HPDE6-E6E7 (cell line): Measurements from ENCODE around the gene TCTN1.
A peak's percentile ranks its signal among the peaks of the same experiment; 100 is the strongest.
"Not testable (repeated sequence)": the region's sequence is repeated elsewhere in the genome, so short reads cannot be mapped to it uniquely, and the experiment has no call there.

Experiments used
- DNase-seq: peaks from one replicate; pipeline ENCODE4 v3.0.0; 2011; ENCODE audit warnings: missing footprints; ENCODE audit errors: extremely low spot score

Gene TCTN1

DNA sequence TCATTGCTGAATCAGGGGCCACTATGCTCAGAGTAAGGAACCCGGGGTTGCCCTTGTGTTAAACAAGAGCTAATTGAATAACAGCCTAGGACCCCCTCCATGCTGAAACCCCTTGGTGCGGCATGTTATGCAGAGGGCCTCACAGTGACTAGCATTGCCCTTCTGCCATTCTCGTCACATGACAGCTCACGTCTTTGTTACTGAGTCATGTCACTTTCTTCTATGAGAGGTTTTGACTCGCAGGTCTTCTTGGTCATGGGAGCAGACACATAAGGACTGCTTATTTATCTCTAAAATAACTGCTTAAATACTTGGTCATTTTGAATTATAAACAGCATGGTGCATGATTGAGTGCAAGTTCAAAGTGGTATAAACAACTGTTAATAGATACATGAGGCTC lies 24.9 kb downstream of the TCTN1 start:
- DNase-seq, result no peak

DNA sequence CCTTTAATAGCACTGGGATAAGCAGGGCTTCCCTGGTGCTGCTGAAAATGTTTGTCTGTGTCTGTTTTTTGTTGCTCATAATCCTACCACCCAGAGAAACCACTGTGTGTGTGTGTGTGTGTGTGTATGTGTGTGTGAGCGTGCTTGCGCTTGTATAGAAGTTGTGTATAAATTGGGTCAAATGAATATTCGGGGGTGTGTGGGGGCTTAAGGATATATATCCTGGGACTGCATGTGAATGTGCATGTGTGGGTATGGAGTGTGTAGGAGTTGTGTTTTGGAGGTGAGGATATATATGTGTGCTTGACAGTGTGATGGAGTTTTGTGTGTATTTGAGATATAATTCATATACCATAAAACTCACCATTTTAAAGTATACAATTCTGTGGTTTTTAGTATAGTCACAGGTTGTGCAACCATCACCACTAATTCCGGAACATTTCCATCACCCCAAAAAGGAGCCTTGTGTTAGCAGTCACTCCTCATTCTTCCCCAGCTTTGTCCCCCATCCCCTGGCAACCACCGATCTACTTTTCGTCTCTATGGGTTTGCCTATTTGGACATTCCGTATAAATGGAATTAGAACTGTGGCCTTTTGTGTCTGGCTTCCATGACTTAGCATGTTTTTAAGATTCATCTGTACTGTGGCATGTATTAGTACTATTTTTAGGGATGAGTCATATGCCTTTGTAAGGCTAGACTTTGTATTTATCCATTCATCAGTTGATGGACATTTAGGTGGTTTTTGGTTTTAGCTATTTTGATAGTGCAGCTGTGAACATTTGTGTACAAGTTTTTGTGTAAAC lies 25.6 kb downstream of the TCTN1 start:
- DNase-seq, result peak; percentile 8

DNA sequence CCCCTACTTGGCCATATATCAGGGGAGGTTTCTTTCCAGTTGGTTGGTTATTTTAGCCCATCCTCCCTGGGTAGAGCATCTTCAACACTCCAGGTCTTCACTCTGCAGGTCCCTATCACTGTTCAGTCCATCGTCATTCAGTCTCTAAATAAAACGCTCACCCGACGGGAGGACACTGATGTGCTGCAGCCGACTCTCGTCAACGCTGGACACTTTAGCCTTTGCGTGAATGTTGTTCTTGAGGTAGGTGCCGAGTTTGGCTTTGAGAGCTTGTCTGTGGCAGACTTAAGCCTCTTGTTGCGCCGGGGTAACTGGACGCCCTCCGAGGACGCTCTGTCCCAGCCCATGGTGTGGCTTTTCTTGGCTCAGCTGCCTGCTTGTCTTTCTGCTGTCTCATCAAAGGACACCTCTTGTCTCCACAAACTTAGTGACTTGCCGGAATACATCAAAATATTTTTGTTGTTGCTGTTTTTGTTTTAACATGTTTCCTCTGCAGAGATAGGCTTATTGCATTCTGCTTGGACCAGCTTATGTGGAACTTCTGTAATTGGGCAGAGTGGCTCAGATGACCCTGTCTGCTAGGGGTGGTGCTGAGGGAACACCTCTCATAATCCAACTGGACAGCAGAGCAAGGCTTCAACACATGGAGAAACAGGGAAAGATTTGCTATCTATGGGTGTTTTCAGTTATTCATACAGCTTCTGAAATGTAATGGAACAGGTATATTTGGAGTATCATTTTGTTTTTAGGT lies 26.5 kb downstream of the TCTN1 start:
- DNase-seq, result no peak

DNA sequence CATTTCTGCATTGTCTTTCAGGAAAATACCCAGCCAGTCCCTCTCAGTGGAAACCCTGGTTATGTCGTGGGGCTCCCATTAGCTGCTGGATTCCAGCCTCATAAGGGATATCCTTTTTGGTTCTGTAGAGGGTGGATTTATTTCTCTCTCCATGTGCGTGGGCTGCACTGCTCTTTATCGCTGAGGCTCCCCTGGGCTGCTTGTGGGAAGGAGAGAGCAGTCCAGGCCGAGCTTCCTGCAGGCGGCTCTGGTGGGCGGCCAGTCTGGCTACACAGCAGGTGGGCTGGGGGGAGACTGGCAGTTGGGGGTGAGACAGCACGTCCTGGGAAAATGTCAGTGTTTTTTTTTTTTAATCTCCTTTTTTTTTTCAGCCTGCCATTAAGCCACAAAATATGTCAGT lies 27.6 kb downstream of the TCTN1 start:
- DNase-seq, result no peak

DNA sequence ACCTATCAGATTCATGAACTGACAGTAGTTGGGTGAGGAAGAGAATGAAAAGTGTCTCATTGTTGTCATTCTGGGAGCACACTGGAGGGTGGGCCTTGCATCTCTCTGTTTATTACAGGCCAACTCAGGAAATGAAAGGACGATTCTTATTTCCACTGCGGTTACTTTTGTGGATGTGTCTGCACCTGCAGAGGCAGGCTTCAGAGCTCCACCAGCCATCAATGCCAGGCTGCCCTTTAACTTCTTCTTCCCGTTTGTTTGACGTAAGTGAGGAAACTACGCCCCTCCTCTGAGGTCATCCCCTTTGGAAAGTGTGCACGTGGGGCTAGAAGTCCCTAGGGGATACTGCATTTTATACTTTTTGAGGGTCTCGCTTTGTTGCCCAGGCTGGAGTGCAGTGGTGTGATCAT lies 33.7 kb downstream of the TCTN1 start:
- DNase-seq, result no peak

DNA sequence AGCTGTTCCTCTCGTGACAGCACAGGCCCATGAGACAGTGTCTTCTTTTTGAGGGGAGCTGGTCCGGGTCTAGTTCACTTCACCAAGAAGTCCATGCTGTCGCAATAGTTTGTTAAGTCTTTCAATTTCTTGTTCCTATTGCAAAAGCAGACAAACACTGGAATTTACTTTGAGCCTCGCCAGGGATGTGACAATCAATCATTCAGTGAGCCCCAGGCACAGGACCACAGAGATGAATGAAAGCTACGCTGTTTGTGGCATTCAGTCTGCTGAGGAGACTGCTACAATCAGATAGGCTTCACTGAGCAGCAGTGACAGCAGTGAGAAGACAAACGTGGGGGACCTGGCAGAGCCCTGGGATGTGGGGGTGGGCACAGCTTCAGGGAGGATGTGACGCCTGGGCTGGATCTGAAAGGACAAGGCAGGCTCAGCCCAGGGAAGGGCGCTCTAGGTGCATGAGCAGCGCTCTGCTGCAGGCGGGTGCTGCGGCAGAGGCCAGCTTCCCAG lies 35.5 kb downstream of the TCTN1 start:
- DNase-seq, result no peak

- not testable (repeated sequence) for DNase-seq
These were observed 40.3 kb downstream of the TCTN1 start for GRCh38 chr12:110654238-110654637.

GRCh38 chr12:110656071-110656655 lies 42.2 kb downstream of the TCTN1 start:
- DNase-seq, result no peak

DNA sequence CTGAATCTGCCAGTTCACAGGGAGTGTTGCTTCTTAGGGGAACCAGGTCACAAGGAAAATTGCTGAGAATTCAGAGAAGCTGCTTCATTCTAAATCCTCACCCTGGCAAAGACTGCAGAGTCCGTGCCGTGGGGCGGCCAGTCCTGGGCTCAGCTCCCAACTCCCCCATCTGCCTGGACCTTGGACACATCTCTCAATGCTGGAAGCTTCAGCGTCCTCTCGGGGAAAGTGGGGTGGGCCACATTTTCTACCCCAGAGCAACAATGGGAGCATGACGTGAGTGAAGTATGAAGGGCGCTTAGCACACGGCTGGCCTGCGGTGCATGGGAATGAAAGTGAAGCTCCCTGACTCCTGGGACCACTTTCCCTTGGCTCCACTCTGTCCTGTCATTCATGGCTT lies 43.8 kb downstream of the TCTN1 start:
- DNase-seq, result no peak

- DNase-seq, result no peak
These were observed 44.3 kb downstream of the TCTN1 start for GRCh38 chr12:110658242-110658641.

- DNase-seq, result no peak
These were observed 44.9 kb downstream of the TCTN1 start for GRCh38 chr12:110658878-110659277.

GRCh38 chr12:110661337-110661972 lies 47.5 kb downstream of the TCTN1 start:
- DNase-seq, result no peak

- no peak for DNase-seq
These were observed 53.0 kb downstream of the TCTN1 start for GRCh38 chr12:110666892-110667291.

GRCh38 chr12:110667671-110668070 lies 53.7 kb downstream of the TCTN1 start:
- DNase-seq, result no peak

DNA sequence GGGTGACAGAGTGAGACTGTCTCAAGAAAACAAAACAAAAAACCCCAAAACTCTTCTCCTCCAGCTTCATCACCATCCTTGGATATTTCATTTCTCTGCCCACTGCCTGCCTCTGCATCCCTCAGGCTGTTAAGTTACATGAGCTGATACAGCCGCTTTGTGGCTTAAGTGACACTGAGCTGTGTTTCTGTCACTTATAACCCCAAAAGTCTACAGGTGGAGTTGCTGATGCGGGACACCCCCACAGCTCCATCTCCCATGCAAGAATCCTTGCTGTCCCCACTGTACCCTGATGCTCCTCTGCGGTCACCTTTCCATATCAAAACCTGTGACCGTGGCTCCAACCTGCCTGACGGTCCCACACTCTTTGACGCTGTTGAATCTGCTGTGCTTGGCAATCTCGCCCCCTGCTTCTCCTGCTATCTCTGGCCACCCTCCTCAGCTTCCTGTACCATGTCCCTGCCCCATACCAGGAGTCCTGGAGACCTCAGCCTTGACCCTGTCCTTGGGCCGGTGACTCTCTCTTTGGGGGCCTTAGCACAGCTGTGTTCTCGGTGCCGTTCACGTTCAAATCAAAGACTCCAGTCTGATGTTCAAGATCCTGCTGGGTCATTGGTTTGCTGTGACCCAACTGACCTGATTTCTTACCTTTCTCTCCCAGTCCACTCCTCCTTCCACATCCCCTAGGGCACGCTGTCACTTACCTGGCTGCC lies 54.7 kb downstream of the TCTN1 start:
- DNase-seq, result no peak

- no peak for DNase-seq
These were observed 55.2 kb downstream of the TCTN1 start for GRCh38 chr12:110669193-110669502.

DNA sequence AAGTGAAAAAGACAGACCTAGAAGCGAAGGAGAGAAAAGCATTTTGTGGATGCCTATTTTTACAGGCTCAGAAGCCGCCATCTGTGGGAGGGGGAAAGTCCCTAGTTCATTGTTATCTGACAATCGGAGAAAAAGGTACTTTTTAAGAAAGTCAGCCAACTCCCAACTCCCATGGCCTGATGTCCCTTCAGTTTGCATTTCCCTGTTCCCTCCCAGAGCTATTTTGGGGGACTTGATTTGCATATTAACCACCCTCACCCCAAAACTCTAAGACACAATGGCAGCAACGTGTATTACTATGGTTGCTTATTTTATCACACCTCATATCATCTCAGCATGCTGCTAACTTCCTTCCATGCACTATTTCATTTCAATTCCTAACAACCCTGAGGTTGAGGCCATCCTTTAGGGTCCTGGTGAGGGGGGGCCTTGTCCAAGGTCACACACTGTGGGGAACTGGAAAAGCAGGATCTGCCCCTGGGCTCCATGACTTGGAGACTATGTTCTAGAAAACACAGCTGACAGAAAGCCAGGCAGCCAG lies 56.3 kb downstream of the TCTN1 start:
- DNase-seq, result no peak

GRCh38 chr12:110676171-110676570 lies 62.2 kb downstream of the TCTN1 start:
- no peak for DNase-seq

DNA sequence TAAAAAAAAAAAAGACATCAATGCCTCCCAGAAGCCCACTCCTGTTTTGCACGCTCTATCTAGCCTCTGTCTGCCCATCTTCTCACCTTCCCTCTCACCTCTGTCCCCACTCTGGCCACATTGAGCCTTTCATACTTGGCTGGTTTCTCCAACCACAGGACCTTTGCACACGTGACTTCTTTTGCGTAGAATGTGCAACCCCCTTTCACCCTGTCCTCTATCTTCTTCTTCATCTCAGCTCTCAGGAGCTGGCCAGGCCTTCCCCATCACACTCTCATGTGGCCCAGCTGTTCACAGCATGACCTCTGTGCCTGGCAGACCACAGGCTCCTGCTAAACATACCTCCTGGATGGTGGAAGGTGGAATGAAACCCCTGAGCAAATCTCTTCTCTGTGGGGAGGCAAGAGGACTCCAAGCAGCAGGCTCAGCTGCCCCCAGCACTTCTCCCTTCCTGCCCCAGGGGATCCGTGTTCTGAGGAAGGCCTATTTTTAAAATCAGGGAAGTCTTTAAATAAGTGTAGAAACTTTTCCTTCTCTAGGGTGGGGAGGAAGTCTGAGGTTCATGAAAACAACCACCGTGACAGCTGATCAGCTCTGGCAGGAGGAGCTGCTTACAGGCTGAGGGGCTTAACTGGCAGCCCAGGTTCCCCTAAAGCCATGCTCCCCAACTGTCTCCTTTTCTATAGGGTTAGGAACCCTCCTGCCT lies 63.4 kb downstream of the TCTN1 start:
- DNase-seq, result no peak

GRCh38 chr12:110677982-110678381 lies 64.1 kb downstream of the TCTN1 start:
- DNase-seq, result no peak

GRCh38 chr12:110679201-110679600 lies 65.3 kb downstream of the TCTN1 start:
- DNase-seq, result no peak
